Measurements from ENCODE around the gene IDUA. TPM values are rescaled to one million over a fixed set of nuclear protein-coding genes. Genes with fewer than 3 reads are reported as not detected.

The IDUA gene
- total and polyA plus RNA-seq, 2 of the 4 experiments (the other 2 are of a cell fraction), result 0.72 to 12.5 TPM

DNA sequence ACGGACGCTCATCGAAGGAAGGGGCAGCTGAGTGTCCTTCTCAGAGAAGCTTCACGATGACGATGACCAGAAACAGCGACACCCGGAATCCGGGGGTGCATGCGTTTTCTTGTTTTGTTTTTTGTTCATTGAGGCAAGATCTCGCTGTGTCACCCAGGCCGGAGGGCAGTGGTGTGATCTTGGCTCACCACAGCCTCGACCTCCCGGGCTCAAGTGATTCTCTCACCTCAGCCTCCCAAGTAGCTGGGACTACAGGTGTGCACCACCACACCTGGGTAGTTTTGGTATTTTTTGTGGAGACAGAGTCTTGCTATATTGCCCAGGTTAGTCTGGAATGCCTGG lies 33.3 kb upstream of the IDUA start:
- Histone ChIP-seq H2BK5ac (ENCODE audit: low read depth, low read length, poor library complexity, severe bottlenecking) (no peak overlapping the region), H3K27ac (ENCODE audit: insufficient read depth, low read length) (no peak overlapping the region), H4K20me1 (ENCODE audit: insufficient read depth, low read length) (0 out of 2 replicates have a peak, but pooled peaks cover 7% of the 10 kb centered on the region), H4K5ac (ENCODE audit: low read depth, low read length) (no peak overlapping the region), H3K23ac (ENCODE audit: low read depth, low read length) (no peak overlapping the region), H3K18ac (ENCODE audit: low read depth, low read length) (no peak overlapping the region), H2BK15ac (ENCODE audit: low read depth, low read length) (no peak overlapping the region), H4K8ac (ENCODE audit: low read depth in 2 of 2, low read length in 2 of 2) (no peak overlapping the region), H3K14ac (replicated peaks; ENCODE audit: low read depth, low read length) (no peak overlapping the region), H4K91ac (ENCODE audit: insufficient read depth, low read depth, low read length) (no peak overlapping the region), H3K79me1 (ENCODE audit: low read depth in 1 of 2, low read length in 2 of 2) (no peaks in the 10 kb centered on the region), H3K56ac (ENCODE audit: extremely low read depth, insufficient read depth, low read length) (no peak overlapping the region), H3K4me2 (ENCODE audit: low read depth, low read length) (no peak overlapping the region), H3K4ac (ENCODE audit: low read depth, low read length) (no peak overlapping the region), H2BK20ac (ENCODE audit: low read depth, low read length) (no peak overlapping the region), H2AK9ac (replicated peaks; ENCODE audit: low read depth, low read length, poor library complexity) (peak overlapping the region; percentile 37), H3K9me3 (ENCODE audit: control insufficient read depth, insufficient read depth, low read length) (no peaks in the 10 kb centered on the region), H3K9ac (ENCODE audit: low read depth, low read length) (no peak overlapping the region), H3K4me3 (ENCODE audit: insufficient read depth, low read depth, low read length) (no peak overlapping the region), H2AK5ac (ENCODE audit: low read depth, low read length) (no peak overlapping the region), H3K9me1 (ENCODE audit: insufficient read depth, low read length) (0 out of 2 replicates have a peak, but pooled peaks cover 5% of the 10 kb centered on the region), H3K36me3 (ENCODE audit: control insufficient read depth, insufficient read depth, low read length) (peaks cover 17% of the 10 kb centered on the region), H3K27me3 (ENCODE audit: control insufficient read depth, insufficient read depth, low read length) (no peaks in the 10 kb centered on the region), H2AFZ (replicated peaks; ENCODE audit: low read length, poor library complexity) (no peak overlapping the region), H2BK120ac (ENCODE audit: low read depth, low read length) (no peak overlapping the region), H3K4me1 (ENCODE audit: control insufficient read depth, insufficient read depth, low read length) (no peaks in the 10 kb centered on the region)
- intact Hi-C loops (cut with micrococcal nuclease) (no loop called here), dilution Hi-C loops (cut with HindIII; ENCODE audit: low sequenced_read_pairs, unreplicated experiment) (no loop called here), in situ Hi-C loops (cut with MboI; ENCODE audit: low sequenced_read_pairs) (no loop called here)
- 100% methylated on average over 2 of the region's 13 CpGs; no CpG with 5 or more reads in 1 of the 2 experiments for WGBS, 2 experiments (ENCODE audit: extremely low coverage in 2 of 2, insufficient read length in 1 of 2)
- POLR2A ChIA-PET (ENCODE audit: unreplicated experiment), result no interaction called here
- DNase-seq (no peak), ATAC-seq (ENCODE audit: low read depth) (no peak)
- no peak for TF ChIP-seq MAFK (IDR thresholded peaks at IDR 0.05; ENCODE audit: low read depth, low read length)
- CTCF ChIA-PET, result no interaction called here
- BruUV-seq (replicated peaks), result no TSS peak
